GM18511 (cell line): ENCODE data around the gene DEAF1.
"Not testable (repeated sequence)": the region's sequence is repeated elsewhere in the genome, so short reads cannot be mapped to it uniquely, and the experiment has no call there.

Experiments used
- ATAC-seq: cut with Tn5 transposase; IDR thresholded peaks from one replicate; pipeline ENCODE4 v1.9.1; 2021; ENCODE audit warnings: mild to moderate bottlenecking, moderate library complexity; ENCODE audit not compliant: unreplicated experiment

Gene DEAF1

DNA sequence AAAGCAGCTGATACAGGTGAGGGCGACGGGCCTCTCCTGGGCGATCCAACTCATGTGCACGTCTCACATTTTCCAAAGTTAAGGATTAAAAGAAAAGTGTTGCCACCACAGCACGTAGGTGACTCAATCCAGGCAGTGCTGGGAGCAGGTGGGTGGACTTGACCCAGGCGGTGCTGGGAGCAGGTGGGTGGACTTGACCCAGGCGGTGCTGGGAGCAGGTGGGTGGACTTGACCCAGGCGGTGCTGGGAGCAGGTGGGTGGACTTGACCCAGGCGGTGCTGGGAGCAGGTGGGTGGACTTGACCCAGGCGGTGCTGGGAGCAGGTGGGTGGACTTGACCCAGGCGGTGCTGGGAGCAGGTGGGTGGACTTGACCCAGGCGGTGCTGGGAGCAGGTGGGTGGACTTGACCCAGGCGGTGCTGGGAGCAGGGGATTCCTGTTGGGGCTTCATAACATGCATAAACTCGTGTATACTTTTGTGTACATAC is 47.3 kb downstream of the DEAF1 start:
- ATAC-seq: not testable (repeated sequence)

DNA sequence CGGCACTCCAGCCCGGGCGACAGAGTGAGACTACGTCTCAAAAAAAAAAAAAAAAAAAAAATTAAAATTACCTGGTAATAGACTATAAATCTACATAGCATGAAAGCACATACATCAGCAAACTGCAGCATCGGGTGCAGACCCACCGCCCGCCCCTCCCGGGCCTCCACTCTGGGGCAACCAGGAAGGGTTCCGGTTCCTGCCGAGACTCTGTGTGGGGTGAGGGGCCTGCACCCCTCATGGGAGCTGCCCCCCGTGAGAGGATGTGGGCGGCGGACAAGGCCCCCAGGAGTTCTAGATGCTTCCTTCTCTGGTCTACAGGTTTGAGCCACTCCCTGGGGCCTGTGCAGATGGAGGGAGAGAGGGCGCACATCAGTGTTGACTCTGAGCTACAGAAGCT is 48.8 kb downstream of the DEAF1 start:
- no peak for ATAC-seq

DNA sequence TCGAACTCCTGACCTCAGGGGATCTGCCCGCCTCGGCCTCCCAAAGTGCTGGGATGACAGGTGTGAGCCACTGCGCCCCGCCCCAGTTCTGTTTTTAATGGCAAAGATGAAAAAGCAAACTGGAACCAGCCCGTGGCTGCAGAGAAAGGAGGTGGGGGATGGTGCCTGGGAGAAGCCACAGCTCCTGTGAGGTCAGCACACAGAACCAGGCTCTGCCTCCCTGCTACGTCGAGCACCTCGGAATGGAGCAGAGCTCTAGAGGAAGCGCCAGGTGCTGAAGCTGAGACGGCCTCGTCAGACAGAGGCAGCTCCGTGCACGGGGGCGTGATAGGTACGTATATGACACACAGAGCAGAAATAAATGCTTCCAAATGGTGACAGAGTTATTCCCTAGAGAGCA is 49.5 kb downstream of the DEAF1 start:
- ATAC-seq: no peak

DNA sequence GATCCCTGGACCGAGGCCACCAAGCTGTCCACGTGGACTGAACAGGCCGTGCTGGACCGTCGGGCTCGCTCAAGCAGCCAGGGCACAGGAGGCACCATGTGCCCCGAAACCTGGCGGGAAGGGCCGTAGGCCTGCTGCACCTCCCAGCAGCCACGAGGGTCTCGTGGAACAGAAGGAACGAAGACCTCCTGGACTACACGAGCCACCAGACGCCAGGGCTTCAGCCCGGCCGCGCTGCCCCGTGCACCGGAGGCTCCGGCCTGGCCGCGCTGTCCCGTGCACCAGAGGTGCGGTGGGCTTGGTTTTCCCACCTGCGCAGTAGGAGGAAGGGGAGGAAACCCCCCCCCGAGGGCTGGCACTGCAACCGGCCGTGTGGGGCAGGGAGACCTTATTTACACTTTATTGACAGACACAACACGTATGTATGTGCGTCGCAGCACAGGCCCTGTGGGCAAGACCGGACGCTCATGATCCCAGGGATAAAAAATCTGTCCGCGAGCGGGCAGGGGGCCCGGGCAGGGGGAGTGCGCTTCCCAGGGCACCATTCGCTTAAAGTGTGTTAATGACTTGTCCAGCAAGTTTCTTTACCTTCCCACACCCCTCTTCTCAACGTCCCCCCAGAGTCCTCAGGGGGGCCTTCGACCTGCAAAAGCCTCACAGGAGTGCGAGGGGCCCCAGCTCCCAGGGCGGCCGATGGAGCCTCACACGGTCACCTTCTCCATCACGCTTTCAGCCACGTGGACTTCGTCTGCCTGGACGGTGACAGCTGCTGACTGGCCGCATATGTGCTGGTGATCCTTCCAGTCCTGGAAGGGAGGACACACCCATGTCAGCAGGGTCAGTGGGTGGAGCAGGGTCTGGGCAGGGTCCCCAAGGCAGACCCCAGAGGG is 50.9 kb downstream of the DEAF1 start:
- no peak for ATAC-seq

DNA sequence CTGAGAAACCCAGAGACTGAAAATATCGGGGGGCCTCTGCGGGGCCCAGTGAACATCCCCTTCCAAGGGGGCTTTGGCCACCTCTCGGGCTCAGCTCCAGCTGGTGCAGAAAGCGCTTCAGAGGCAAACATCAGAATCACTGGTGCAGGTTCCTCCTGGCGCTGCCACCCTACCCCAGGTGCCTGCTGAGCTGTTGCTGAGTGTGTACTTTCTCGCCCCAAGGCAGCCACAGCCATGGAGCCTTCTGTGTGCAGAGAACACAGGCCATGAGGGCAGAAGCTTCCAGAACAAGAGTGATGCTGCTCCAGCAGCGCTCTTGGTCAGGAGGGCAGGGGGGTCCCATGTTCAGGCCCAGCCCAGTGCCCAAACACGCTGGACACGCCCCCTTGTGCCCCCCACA is 51.7 kb downstream of the DEAF1 start:
- no peak for ATAC-seq

DNA sequence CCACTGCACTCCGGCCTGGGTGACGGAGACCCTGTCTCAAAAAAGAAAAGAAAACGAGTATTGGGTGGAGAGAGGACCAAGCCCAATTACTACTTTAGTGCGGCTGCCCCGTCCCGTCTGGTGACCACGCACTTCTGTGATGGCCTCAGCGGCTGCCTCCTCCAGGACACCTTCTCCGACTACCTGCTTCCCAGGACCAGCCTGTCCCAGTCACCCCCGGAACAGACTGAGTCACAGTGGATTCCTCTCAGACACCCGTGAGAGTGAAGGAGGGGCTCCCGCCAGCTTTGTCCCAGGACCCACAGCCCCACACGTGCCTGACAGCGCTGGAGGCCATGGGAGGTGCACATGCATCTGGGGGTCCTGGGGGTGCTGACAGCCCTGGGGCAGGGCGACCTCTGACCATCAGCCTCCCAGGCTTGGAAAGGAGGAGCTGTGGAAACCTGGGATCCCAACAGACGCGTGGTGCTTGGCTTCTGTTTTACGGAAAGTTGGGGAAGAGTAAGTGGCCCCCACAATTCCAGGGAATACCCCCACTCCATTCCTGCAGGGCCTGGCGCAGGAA is 53.1 kb downstream of the DEAF1 start:
- no peak for ATAC-seq

DNA sequence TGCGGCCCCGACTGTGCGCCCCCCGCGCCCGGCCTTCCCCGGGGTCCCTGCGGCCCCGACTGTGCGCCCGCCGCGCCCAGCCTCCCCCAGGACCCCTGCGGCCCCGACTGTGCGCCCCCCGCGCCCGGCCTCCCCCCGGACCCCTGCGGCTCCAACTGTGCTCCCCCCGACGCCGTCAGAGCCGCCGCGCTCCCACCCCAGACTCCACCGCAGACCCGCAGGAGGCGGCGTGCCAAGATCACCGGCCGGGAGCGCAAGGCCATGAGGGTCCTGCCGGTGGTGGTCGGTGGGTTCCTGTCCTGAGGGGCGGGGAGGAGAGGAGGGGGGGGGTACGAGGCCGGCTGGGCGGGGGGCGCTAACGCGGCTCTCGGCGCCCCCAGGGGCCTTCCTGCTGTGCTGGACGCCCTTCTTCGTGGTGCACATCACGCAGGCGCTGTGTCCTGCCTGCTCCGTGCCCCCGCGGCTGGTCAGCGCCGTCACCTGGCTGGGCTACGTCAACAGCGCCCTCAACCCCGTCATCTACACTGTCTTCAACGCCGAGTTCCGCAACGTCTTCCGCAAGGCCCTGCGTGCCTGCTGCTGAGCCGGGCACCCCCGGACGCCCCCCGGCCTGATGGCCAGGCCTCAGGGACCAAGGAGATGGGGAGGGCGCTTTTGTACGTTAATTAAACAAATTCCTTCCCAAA is 54.9 kb downstream of the DEAF1 start:
- ATAC-seq: no peak

DNA sequence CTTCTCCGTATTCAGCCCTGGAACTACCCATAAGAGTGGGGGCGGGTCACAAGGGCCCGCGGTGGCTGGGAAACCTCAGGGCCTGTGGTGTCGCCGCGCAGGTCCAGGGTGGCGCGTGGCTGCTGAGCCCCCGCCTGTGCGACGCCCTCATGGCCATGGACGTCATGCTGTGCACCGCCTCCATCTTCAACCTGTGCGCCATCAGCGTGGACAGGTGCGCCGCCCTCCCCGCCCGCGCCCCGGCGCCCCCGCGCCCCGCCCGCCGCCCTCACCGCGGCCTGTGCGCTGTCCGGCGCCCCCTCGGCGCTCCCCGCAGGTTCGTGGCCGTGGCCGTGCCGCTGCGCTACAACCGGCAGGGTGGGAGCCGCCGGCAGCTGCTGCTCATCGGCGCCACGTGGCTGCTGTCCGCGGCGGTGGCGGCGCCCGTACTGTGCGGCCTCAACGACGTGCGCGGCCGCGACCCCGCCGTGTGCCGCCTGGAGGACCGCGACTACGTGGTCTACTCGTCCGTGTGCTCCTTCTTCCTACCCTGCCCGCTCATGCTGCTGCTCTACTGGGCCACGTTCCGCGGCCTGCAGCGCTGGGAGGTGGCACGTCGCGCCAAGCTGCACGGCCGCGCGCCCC is 55.6 kb downstream of the DEAF1 start:
- ATAC-seq: no peak

DNA sequence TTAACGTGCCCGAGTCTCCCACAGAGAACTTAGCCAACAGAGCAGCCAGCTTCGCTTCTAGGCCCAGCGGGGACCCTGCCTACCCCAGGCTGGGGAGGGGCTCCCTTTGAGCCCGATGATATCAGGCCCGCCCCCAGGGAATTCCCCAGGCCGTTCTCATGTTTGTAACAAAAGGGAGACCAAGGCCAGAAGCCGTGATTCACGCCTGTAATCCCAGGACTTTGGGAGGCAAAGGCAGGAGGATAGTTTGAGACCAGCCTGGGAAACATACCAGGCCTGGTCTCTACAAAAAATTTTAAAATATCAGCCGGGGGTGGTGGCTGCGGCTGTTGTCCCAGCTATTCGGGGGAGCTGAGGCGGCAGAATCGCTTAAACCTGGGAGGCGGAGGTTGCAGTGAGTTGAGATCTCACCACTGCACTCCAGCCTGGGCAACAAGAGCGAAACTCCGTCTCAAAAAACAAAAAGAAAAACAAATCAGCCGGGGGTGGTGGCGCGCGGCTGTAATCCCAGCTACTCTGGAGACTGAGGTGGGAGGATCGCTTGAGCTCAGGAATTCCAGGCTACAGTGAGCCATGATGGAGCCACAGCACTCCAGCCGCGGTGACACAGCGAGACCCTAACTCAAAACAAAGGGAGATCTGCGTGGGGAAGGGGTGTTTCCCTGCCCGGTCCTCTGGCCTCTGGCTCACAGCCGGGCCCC is 56.2 kb downstream of the DEAF1 start:
- ATAC-seq: no peak

DNA sequence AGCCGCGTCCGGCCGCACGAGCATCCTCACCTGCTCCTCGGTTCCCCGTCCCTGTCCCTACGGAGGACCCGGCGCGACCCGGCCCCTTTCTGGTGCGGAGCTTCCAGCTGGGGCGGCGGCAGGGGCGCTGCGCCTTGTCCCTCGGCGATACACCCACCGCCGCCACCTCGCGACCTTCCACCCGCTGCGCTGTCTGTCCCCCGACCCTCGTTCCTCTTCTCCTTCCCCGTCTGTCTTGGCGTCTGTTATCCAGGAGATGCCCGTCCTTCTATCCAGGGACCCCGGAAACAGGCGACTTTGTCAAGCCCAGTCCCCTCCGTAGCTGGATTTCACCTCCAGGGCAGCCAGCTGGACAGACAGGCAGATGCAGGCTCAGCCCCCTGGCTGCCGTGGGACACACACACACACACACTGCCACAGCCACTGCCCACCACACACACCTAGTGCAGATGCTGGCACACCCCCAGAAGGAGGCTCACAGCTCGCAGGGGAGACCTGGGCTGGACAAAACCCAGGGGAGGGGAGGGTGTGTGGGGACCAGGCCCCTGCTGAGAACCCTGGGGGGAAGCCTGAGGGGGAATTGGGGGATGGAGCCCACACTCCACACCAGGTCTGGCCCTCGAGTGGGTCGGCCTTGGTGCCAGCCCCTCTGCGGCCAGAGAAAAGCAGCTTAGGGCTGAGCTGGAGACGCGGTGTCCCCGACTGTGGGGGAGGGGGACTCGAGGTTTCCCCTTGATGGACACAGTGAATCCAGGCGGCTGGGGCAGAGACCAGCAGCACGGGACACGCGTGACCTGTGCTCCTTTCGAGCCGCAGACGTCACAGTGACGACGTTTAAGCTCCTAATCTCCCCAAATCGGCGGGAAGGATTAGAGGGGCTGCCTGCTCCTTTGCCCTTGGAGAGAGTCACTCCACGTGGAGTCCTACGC is 57.2 kb downstream of the DEAF1 start:
- ATAC-seq: no peak

DNA sequence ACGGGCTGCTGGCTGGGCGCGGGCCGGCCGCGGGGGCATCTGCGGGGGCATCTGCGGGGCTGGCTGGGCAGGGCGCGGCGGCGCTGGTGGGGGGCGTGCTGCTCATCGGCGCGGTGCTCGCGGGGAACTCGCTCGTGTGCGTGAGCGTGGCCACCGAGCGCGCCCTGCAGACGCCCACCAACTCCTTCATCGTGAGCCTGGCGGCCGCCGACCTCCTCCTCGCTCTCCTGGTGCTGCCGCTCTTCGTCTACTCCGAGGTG is 57.8 kb downstream of the DEAF1 start:
- no peak for ATAC-seq

DNA sequence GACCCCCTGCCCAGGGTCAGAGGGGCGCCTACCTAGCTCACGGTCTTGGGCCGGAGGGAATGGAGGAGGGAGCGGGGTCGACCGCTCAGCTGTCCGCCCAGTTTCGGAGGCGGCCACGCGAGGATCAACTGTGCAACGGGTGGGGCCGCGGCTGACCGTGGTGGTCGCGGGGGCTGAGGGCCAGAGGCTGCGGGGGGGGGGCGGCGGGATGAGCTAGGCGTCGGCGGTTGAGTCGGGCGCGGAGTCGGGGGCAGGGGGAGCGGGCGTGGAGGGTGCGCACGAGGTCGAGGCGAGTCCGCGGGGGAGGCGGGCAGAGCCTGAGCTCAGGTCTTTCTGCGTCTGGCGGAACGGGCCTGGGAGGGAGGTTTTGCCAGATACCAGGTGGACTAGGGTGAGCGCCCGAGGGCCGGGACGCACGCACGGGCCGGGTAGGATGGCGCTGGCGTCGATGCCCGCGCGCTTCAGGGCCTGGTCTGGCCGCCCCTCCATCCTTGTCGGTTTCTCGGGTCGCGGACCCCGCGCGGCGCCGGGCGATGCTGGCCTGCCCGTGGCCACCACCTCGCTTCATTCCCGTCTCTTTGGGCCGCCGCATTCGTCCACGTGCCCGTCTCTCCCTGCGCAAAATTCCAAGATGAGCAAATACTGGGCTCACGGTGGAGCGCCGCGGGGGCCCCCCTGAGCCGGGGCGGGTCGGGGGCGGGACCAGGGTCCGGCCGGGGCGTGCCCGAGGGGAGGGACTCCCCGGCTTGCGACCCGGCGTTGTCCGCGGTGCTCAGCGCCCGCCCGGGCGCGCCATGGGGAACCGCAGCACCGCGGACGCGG is 58.3 kb downstream of the DEAF1 start, which contains the start of gene DRD4:
Gene DRD4 (plus strand): TSS at position 759 of the 822 bp plus-strand sequence. CDS start 36 bp downstream, at position 795.
- no peak for ATAC-seq

DNA sequence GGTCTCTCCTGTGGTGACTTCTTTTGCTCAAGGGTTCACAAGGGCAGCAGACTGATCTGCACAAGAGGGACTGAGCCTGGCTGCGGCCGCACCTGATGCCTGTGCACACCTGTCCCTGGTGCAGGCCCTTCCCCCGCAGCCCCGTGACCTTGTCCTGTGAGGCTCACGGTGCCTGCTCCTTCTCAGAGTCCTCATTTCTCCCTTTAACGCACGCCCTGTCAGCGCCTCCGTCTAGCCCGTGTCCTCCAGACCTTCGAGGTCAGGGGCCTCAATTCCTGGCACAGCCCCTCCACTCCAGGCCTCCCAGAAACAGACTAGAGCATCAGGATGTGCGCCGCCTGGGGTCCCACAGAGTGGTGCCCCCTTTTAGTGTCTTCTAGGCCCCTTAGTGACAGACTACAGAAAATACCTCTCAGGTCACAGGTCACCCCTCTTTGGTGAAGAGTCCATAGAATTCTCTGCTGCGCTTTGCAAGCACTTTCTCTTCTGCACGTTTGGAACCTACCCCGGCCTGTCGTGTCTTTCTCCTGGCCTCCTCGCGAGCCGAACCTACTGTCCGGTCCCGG is 59.0 kb downstream of the DEAF1 start:
- ATAC-seq: no peak

DNA sequence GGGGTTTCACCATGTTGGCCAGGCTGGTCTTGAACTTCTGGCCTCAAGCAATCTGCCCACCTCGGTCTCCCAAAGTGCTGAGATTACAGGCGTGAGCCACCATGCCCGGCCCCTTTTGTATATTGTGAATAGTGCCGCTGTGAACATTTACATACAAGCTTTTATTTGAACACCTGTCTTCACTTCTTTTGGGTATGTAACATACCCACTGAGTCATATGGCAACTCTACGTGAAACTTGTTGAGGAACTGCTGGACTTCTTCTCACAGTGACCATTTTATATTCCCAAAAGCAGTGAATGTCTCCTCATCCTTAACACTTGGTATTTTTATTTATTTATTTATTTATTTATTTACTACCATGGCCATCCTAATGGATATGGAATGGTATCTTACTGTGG is 64.2 kb downstream of the DEAF1 start:
- ATAC-seq: no peak

DNA sequence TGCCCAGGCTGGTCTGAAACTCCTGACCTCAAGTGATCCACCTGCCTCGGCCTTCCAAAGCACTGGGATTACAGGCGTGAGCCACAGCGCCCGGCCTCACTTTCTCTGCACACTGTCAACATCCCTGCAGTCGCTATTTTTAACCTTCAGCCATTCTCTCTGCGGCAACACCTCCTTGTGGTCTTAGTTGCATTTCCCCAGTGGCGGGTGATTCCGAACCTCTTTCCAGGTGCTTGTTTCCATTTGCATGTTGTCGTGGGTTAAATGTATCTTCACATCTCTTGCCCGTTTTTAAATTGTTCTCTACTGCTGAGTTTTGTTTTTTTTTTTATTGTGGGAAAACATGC is 65.8 kb downstream of the DEAF1 start:
- ATAC-seq: no peak

DNA sequence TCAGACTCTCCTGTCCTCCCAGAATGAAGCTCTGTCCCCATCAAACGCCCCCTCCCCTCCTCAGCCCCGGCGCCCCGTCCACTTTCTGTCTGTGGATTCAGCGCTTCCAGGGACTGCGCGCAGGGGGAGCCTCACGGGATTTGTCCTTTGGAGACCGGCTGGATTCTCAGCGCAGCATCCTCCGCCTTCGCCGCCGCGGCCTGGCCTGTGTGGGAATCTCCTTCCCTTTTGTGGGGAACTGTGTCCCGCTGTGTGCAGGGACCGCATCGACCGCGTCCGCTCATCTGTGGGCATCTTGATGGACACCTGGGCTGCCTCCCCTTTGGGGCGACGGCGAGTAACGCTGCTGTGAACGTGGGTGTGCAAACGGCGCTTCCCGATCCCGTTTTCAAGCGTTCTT is 67.0 kb downstream of the DEAF1 start:
- no peak for ATAC-seq

DNA sequence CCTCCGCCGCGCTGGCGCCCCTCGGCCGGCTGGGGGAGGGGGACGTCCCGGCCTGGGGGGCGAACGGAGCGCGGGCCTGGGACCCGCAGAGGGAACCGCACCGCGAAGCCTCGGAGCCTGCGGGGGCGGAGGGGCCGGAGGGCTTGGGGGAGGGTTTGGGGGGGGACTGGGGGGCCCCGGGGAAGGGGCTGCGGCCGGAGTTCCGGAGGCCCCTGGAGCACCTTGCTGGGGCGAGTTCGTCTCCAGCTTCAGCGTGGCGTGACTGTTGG is 67.8 kb downstream of the DEAF1 start:
- ATAC-seq: no peak

DNA sequence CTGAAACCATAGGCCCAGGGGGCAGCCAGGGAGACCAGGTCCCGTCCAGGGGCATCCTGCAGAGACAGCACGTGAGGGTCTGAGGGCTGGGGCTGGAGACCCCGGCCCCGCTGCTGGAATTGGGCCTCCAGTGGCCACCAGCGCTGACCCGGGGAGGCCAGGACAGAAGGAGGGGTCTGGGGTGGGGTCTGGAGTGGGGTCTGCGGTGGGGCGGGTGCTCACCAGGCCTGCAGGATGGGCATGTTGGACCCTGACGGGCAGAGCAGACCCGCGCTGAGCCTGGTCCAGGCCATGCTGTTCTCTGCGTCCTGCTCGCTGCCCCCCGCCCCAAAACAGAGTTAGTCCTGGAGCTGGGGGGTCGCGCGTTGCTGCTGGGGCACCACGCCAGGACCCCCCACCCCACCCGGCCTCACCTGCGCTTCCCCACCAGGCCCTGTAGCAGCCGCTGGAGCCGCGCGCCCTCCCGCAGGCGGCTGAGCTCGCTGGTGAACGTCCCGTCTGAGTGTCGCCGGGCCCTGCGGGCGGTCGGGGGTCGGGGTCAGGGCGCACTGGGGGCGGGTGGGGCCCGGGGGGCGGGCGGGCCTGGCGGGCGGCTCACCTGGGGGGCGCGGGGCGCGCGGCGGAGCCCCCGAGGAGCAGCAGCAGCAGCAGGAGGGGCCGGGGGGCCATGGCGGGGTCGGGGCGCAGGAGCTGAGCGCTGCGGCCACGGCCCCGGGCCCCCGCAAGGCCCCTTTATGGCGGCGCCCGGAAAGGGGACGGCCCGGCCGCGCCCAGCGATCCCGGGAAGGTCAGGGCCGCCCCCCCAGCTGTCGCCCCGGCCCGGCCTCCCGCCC is 68.3 kb downstream of the DEAF1 start, which contains the start of gene SCT:
Gene SCT (minus strand): TSS at position 707 of the 833 bp plus-strand sequence. CDS start 38 bp downstream, at position 669.
- ATAC-seq: no peak
